HG03571 (cell line): ENCODE data around the gene TMEM258.

ENCODE experiments used
- ATAC-seq: cut with Tn5 transposase; IDR thresholded peaks from one replicate; pipeline ENCODE4 v1.9.1; 2021; ENCODE audit not compliant: unreplicated experiment

TMEM258 gene

GRCh38 chr11:61762223-61762615 lies 30.2 kb downstream of the TMEM258 start:
- ATAC-seq: no peak

DNA sequence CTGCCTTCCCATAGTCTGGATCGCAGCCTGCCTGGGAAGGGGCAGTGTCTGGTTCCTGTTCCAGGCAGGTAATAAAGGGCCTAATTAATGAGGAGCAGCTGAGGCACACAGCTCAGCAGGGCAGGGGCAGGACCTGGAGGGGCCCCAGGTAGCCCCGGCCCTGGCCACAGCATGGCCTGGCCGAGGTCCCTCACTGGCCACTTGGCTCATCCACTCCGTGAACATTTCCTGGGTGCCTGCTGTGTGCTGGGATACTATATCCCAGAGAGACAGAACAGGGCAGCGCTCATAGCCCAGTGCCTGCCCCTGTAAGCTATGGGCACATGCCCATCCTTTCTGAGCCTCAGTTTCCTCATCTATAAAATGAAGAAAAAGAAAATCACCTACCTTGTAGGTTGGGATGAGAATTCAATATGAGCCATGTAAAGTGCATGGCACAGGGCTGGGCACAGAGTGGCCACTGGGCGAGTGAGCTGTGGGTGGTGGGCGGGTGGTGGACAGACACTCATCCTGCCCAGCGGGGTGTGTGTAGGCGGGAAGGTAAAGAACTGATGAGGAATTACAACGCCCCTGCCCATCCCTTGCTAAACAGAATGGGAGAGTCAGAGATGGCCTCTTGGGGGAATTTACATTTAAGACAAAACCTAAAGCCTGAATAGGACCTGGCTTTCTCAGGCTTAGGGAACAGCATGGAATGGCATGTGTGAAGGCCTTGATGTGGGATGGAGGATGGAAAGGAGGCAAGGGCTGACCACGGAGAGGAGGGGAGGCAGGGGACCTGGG lies 30.8 kb downstream of the TMEM258 start:
- ATAC-seq: no peak

- no peak for ATAC-seq
Observed at GRCh38 chr11:61760946-61761345, 31.5 kb downstream of the TMEM258 start.

DNA sequence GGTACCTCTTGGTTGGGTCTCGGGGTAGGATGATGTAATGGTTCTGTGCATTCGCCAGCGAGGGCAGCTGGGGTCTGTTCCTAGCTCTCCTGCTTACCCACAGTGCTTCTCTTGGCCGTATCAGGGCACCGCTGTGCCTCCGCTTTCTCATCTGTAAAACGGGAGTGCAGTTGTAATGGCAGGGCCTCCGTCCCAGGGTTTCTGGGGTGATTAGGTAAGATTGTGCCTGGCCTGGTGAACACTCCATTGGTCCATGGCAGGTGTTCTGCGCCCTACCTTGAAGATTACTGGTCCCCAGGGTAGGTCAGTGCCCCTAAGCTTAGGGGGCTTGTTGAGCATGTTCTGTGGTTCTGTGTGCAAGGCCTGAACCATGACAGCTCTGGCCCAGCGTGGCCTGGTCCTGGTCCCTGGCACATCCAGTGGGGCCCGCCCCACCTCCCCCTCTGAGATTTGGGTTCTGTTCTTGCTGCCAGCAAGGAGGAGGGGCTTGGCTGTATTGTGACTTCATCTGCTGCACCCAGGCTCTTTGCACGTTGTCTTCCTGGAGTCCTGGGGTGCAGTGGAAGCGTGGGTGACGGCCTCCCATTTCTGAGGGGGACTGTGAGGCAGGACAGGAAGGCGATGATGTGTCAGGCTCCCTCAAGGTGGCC lies 35.1 kb downstream of the TMEM258 start:
- no peak for ATAC-seq

GRCh38 chr11:61756452-61757212 lies 35.8 kb downstream of the TMEM258 start:
- ATAC-seq: no peak

- no peak for ATAC-seq
Observed at GRCh38 chr11:61756147-61756451, 36.3 kb downstream of the TMEM258 start.

DNA sequence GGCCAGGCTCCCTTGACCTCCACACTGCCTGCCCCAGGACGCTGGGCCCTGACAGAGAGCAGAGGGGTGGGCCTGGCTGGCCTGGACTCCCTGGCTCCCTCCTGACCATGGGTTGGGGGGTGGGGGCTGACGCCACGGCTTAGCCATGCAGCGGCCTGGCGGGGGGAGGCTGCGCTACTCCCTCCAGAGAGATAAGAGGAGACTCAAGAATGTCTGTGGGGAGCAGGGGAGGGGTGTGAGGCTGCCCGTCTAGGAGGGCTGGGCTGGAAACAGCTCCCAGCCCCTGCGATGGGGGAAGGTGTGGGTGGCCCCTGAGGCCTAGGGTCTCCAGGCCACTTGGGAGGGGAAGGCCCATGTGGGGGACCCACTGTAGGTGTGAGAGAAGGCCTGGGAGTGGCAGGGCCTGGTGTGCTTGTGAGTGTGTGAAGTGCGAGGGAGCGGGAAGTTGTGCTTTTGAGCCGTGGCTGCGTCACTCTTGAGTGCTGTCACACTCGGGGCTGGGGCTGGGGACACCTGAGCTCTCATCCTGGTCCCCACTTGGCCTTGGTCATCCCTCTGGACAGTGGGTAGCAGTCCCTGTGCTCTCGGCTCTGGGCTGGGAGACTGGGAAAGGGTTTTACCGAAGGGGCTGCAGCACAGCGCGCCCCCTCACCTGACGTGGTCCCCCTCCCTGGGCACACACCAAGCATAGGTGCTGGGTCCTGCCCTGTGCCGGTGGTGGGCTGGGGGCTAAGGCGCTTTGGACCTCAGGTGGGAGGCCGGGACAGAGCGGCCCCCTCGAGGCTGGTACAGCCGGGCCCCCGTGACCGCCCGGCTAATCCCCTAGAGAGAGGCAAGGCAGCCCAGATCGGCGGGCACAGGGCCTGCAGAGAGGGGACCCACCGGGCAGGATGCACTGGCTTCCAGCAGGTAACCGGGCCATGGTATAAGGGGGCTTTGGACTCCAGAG lies 37.6 kb downstream of the TMEM258 start:
- no peak for ATAC-seq

GRCh38 chr11:61753672-61754071 lies 38.7 kb downstream of the TMEM258 start:
- no peak for ATAC-seq

DNA sequence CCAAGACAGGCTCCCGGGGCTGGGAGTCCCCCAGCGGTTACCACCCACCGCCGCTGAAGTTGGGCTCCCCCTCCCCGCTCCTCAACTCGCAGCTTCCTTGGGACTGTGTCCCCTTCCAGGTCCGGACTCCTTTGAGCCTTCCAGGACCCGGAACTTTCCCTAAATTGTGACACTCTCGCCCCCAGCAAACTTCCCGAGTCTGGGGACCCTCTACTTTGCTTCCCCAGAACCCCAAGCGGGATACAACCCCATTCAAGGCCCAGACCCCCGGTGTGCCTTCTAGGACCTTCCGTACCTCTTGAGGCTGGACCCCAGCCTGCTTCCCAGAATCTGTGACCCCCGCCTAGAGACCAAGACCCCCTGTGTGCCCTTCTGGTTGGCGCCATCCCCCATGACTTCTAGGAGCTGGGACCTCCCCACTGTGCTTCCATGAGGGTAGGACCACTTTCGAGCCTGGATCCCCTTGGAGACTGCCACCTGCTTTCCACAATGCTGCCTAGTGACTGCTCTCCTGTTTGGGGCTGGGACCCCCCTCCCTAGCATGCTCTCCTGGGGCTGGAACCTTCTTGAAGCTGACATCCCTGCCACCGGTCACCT lies 39.4 kb downstream of the TMEM258 start:
- ATAC-seq: no peak

- no peak for ATAC-seq
Observed at GRCh38 chr11:61752117-61752924, 40.1 kb downstream of the TMEM258 start, which contains the start of gene MYRF. MYRF (plus strand) TSS chr11:61752636; CDS start chr11:61752745, 109 bp downstream.

GRCh38 chr11:61751384-61751783 lies 41.0 kb downstream of the TMEM258 start:
- ATAC-seq: no peak

GRCh38 chr11:61750631-61751273 lies 41.6 kb downstream of the TMEM258 start:
- no peak for ATAC-seq

DNA sequence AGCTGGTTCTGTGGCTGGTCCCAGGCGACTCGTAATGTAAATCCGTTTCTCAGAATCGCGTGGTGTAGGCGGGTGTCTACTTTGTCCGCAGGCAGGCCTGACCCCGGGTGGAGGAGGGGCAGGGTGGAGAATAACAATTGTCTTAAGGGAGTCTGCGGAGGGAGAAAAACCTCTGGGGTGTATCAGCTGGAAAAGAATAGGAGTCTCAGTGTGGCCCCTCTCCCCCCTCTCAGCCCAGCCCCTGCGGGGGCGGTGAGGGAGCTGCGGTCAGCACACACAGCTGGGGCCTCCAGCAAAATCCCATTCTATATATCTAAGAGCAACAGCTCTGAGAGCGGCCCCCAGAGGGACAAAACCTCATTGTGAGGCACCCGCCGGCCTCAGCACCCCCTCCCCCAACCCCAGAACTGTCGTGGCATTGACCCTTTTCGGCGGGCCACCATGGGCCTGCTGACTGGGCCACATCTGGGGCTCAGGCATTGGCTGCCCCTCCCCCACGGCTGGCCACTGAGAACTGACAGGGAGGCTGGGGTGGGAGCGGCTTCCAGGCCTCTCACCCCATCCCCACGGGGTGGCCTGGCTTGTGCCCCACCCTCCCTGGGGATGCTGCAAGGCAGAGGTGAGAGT lies 42.7 kb downstream of the TMEM258 start:
- ATAC-seq: no peak

DNA sequence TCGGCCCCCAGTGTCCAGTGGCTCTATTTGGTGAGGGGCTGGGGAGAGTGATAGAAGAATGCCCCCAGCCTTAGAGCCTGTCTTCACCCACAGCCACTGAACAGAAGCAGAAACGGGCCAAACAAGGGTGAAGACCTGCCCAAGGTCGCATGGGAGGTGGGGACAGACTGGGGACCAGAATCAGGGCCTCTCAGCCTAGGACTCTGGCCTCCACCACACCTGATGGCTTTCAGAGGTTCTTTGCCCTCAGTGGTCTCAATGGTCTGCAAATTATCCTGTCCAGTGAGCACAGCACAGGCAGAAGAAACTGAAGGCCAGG lies 44.5 kb downstream of the TMEM258 start:
- no peak for ATAC-seq

DNA sequence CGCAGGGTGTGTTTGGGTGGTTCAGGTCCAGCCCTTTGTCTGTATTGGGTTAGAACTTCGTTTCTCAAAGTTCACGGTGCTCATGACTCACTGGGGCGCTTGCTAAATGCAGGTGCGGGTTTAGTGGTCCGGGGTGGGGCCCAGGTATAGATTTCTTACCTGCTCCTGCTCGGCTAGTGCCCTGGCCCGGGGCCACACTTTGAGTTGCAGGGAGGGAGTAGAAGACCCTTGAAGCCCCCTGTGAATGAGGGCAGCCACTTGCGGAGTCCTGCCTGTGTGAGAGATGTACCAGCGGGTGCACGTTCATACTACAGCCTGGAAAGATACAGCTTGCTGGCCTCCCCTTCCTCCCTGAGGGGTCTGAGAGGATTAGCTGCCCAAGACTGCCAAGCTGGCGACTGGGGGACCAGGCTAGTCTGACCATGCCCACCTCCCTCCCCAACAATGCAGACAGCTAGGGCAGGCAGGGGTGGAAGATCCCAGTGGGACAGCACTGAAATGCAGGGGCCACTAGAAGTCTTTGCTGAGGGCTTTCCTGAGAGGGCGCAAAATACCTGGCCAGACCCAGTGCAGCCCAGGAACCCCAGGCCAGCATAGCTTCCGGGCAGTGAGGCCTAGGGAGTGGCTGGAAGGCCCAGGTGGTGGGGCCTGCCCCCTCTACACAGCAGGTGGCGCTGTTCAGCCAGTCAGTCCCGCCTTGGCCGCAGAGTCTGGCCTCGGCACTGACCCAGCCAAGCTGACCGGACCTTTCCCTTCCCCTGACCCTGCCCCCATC lies 45.0 kb downstream of the TMEM258 start:
- ATAC-seq: no peak

DNA sequence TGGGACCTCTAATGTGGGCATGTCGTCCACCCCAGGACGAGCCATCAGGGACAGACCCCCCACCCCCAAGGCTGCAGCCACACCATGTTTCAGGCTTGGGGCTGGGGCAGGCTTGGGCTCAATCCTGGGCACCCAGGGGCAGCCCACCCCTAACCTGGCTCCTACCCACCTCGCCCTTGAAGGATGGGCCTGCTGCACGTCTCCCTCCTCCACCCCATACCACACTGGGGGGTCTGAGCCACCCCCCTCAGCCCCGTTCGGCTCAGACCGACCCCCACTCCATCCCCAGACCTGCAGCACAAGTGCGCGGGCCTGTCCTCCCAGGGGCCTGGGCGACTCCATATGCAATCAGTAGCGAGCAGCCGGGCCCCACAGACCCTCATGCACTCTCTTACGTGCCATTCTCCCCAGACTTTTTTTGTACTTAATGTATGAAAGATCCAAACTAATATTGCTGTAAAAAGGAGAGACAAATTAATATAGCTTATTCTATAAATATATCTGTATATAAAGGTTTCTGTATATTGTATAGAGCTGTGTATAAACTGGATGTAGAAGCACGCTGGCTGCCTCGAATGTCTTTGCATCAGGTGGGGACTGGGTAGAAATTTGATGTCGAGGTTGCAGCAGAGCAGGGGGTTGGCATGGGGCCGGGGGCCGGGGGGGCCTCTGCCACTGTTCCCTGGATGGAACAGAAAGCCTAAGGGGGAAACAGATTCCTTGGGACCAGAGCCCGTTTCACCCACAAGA lies 45.8 kb downstream of the TMEM258 start:
- ATAC-seq: no peak

DNA sequence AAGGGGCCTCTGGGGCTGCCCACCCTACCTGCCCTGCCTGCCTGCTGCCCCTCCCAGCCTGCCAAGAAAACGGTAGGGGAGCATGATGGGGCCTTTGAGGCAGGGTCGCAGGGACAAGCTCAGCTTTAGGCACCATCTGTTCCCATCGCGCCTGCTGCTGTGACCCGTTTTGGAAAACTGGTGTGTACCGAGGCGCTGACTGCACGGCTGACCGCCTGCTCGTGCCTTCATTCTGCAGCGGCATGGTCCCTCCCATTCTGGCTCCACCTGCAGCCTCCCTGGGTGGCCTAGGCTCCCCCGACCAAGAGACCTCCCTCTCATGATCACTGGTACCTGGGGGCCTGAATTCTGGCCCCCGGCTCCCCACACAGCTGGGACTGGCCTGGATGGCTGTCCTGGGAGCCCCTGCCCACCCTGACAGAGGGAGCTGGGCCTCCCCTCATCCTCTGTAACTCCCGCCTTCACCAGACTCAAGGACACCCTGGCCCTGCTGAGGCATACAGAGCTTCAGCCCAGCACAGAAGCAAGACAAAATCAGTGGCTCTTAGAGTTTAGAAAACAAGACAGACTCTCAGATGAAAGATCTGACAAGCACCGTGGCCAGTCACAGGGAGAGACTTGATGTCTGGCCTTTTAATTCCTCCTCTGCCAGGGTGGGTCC lies 46.5 kb downstream of the TMEM258 start:
- ATAC-seq: no peak
